K562 treated with DMSO at 1 percent for 24 hours (cell line): ENCODE measurements around the gene TGM1. TPM values are rescaled to one million over a fixed set of nuclear protein-coding genes. Genes with fewer than 3 reads are reported as not detected.

Experiments used
- total RNA-seq: library from RNA; unstranded; fragments of 300-600 nt; gene quantifications from 2 replicates; pipeline ENCODE4 v1.2.3, GENCODE V29; 2022; ENCODE audit warnings: low read depth; ENCODE audit not compliant: insufficient read depth

TGM1 gene
- 1.5 and 3.1 TPM in 2 replicates for total RNA-seq

GRCh38 chr14:24262821-24263733 lies at the start of gene TGM1:
TGM1 (minus strand) TSS chr14:24263177; CDS start chr14:24262352, 825 bp downstream.

GRCh38 chr14:24310646-24311604 lies 47.9 kb upstream of the TGM1 start, which contains the start of gene LTB4R:
LTB4R (plus strand) TSS chr14:24311502; CDS start chr14:24315652, 4,150 bp downstream.

GRCh38 chr14:24309538-24310264 lies 46.7 kb upstream of the TGM1 start, which contains the start of gene LTB4R2:
LTB4R2 (plus strand) TSS chr14:24310140; CDS start chr14:24310665, 525 bp downstream.

GRCh38 chr14:24307575-24308341 lies 44.8 kb upstream of the TGM1 start, which contains the start of gene CIDEB:
CIDEB (minus strand) TSS chr14:24307977; CDS start chr14:24307858, 119 bp downstream.

GRCh38 chr14:24299255-24300191 lies 36.5 kb upstream of the TGM1 start, which contains the start of the genes DHRS1 and NOP9:
DHRS1 (minus strand) TSS chr14:24299780; CDS start chr14:24299106, 674 bp downstream.
NOP9 (plus strand) TSS chr14:24299850; CDS start chr14:24299955, 105 bp downstream.

GRCh38 chr14:24271134-24271833 lies 8.3 kb upstream of the TGM1 start, which contains the start of gene RABGGTA:
RABGGTA (minus strand) TSS chr14:24271597; CDS start chr14:24271115, 482 bp downstream.

GRCh38 chr14:24232645-24233537 lies 30.1 kb downstream of the TGM1 start, which contains the start of gene GMPR2:
GMPR2 (plus strand) TSS chr14:24232929; CDS start chr14:24233254, 325 bp downstream.

GRCh38 chr14:24232121-24232644 lies 30.8 kb downstream of the TGM1 start, which contains the start of gene NEDD8:
NEDD8 (minus strand) TSS chr14:24232367; CDS start chr14:24232267, 100 bp downstream.

GRCh38 chr14:24215495-24216344 lies 47.3 kb downstream of the TGM1 start, which contains the start of gene MDP1:
MDP1 (minus strand) TSS chr14:24216066; CDS start chr14:24215955, 111 bp downstream.

GRCh38 chr14:24212924-24213865 lies 49.8 kb downstream of the TGM1 start, which contains the start of gene CHMP4A:
CHMP4A (minus strand) TSS chr14:24213488; CDS start chr14:24213439, 49 bp downstream.

Other genes with a start within 250 kb of the TGM1 start
- 0.16 TPM in 1 of 2 replicates, not detected in the other for gene CARMIL3, start 211.2 kb downstream of the TGM1 start, total RNA-seq
- gene CPNE6, start 191.6 kb downstream of the TGM1 start, total RNA-seq: not detected in 2 replicates
- gene PCK2, start 168.9 kb downstream of the TGM1 start, total RNA-seq: 150 and 160 TPM in 2 replicates
- gene DCAF11, start 148.4 kb downstream of the TGM1 start, total RNA-seq: 52.3 and 59.5 TPM in 2 replicates
- 1.6 and 2.8 TPM in 2 replicates for gene NRL, start 148.2 kb downstream of the TGM1 start, total RNA-seq
- gene FITM1, start 132.5 kb downstream of the TGM1 start, total RNA-seq: 0.50 TPM in 1 of 2 replicates, not detected in the other
- gene PSME1, start 127.0 kb downstream of the TGM1 start, total RNA-seq: 169 and 181 TPM in 2 replicates
- gene EMC9, start 121.6 kb downstream of the TGM1 start, total RNA-seq: 55.6 TPM in 2 replicates
- 119 and 129 TPM in 2 replicates for gene PSME2, start 116.6 kb downstream of the TGM1 start, total RNA-seq
- gene RNF31, start 115.7 kb downstream of the TGM1 start, total RNA-seq: 34.5 and 41.7 TPM in 2 replicates
- gene IRF9, start 101.9 kb downstream of the TGM1 start, total RNA-seq: 11.9 and 14.2 TPM in 2 replicates
- gene REC8, start 91.1 kb downstream of the TGM1 start, total RNA-seq: 1.7 and 2.6 TPM in 2 replicates
- gene IPO4, start 74.4 kb downstream of the TGM1 start, total RNA-seq: 16.3 and 21.4 TPM in 2 replicates
- gene TM9SF1, start 67.7 kb downstream of the TGM1 start, total RNA-seq: 22.1 and 25.4 TPM in 2 replicates
- gene TSSK4, start 57.5 kb downstream of the TGM1 start, total RNA-seq: 0.96 TPM in 1 of 2 replicates, not detected in the other
- gene CHMP4A, start 49.7 kb downstream of the TGM1 start, total RNA-seq: 63.2 and 63.8 TPM in 2 replicates
- gene MDP1, start 47.1 kb downstream of the TGM1 start, total RNA-seq: 16.9 and 17.9 TPM in 2 replicates
- 144 and 171 TPM in 2 replicates for gene NEDD8, start 30.8 kb downstream of the TGM1 start, total RNA-seq
- 56.8 and 59.4 TPM in 2 replicates for gene GMPR2, start 30.2 kb downstream of the TGM1 start, total RNA-seq
- 21.0 and 28.8 TPM in 2 replicates for gene TINF2, start 20.6 kb downstream of the TGM1 start, total RNA-seq
- 24.9 and 28.0 TPM in 2 replicates for gene RABGGTA, start 8.4 kb upstream of the TGM1 start, total RNA-seq
- gene DHRS1, start 36.6 kb upstream of the TGM1 start, total RNA-seq: 41.0 and 43.3 TPM in 2 replicates
- gene NOP9, start 36.7 kb upstream of the TGM1 start, total RNA-seq: 9.2 and 10.5 TPM in 2 replicates
- not detected in 2 replicates for gene CIDEB, start 44.8 kb upstream of the TGM1 start, total RNA-seq
- 5.2 and 5.8 TPM in 2 replicates for gene LTB4R2, start 47.0 kb upstream of the TGM1 start, total RNA-seq
- 8.1 and 11.2 TPM in 2 replicates for gene LTB4R, start 48.3 kb upstream of the TGM1 start, total RNA-seq
- not detected in 2 replicates for gene ADCY4, start 71.9 kb upstream of the TGM1 start, total RNA-seq
- gene RIPK3, start 76.8 kb upstream of the TGM1 start, total RNA-seq: 0.35 and 0.89 TPM in 2 replicates
- gene NFATC4, start 105.0 kb upstream of the TGM1 start, total RNA-seq: 1.5 and 1.8 TPM in 2 replicates
- gene NYNRIN, start 135.8 kb upstream of the TGM1 start, total RNA-seq: 1.4 and 1.6 TPM in 2 replicates
- gene CBLN3, start 166.5 kb upstream of the TGM1 start, total RNA-seq: 0.98 and 1.1 TPM in 2 replicates
- gene KHNYN, start 166.8 kb upstream of the TGM1 start, total RNA-seq: 45.0 and 48.5 TPM in 2 replicates
- gene SDR39U1, start 179.6 kb upstream of the TGM1 start, total RNA-seq: 74.3 and 80.6 TPM in 2 replicates
- not detected in 2 replicates for gene CMA1, start 245.1 kb upstream of the TGM1 start, total RNA-seq